A673 (cell line): Measurements from ENCODE around the gene BTLA.

Source experiments
- EZH2 ChIP-seq: fragments of 200-600 bp; sonication (generic); IDR thresholded peaks from 2 replicates; pipeline ENCODE4 v1.6.1; 2017; ENCODE audit warnings: borderline replicate concordance, low read depth, mild to moderate bottlenecking, mixed read lengths, antibody characterized with exemption, low read length; ENCODE audit not compliant: poor library complexity, severe bottlenecking
- TF ChIP-seq, protein P1 (sequence below): fragments of 300-800, 200-600 bp; sonication (generic); conservative IDR thresholded peaks from 2 replicates; pipeline ENCODE4 v1.5.1; 2017; ENCODE audit warnings: low read depth, mild to moderate bottlenecking, antibody characterized with exemption, low read length, moderate library complexity, mixed read lengths

DNA sequence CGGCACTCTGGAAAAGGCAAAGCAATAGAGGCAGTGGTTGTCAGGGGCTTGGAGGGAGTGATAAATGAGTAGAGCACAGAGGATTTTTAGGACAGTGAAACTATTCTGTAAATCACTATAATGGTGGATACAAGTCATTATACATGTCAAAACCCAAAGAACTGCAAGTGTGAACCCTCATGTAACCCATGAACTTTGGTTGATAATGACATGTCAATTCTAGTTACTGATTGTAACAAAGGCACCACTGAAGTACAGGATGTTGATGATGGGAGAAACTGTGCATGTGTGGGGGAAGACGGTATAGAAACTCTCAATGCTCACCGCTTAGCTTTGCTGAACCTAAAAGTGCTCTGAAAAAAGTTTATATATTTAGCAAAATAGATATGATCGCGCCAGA lies 36.0 kb downstream of the BTLA start:
- no peak for TF ChIP-seq EZH2
- TF ChIP-seq, protein P1, sequence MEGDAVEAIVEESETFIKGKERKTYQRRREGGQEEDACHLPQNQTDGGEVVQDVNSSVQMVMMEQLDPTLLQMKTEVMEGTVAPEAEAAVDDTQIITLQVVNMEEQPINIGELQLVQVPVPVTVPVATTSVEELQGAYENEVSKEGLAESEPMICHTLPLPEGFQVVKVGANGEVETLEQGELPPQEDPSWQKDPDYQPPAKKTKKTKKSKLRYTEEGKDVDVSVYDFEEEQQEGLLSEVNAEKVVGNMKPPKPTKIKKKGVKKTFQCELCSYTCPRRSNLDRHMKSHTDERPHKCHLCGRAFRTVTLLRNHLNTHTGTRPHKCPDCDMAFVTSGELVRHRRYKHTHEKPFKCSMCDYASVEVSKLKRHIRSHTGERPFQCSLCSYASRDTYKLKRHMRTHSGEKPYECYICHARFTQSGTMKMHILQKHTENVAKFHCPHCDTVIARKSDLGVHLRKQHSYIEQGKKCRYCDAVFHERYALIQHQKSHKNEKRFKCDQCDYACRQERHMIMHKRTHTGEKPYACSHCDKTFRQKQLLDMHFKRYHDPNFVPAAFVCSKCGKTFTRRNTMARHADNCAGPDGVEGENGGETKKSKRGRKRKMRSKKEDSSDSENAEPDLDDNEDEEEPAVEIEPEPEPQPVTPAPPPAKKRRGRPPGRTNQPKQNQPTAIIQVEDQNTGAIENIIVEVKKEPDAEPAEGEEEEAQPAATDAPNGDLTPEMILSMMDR, result no peak
